Measurements from ENCODE around the gene DBX1.

GRCh38 chr11:20154381-20154780 lies 5.9 kb downstream of the DBX1 start:
- TF ChIP-seq EZH2phosphoT487 (IDR thresholded peaks at IDR 0.05; ENCODE audit: insufficient read depth, low read depth): no peak
- no peak for TF ChIP-seq EZH2 (IDR thresholded peaks at IDR 0.05; ENCODE audit: insufficient read depth, poor library complexity, severe bottlenecking)

Data from GM23248 (cell line).